Myocyte (in vitro differentiated cells): Measurements from ENCODE around the gene RGPD8. TPM values are rescaled to one million over a fixed set of nuclear protein-coding genes. Genes with fewer than 3 reads are reported as not detected.

Source experiments
- DNase-seq: peaks from one replicate; pipeline ENCODE4 v3.0.0-alpha.2; 2012; ENCODE audit warnings: low read depth
- total RNA-seq: library from RNA; depleted of rRNA; stranded (reverse); fragments of >200 nt; gene quantifications from 2 replicates; pipeline ENCODE4 v1.2.3, GENCODE V29; 2014

The RGPD8 gene
- total RNA-seq, 1 donor from 2014 or later: 6.7 TPM

DNA sequence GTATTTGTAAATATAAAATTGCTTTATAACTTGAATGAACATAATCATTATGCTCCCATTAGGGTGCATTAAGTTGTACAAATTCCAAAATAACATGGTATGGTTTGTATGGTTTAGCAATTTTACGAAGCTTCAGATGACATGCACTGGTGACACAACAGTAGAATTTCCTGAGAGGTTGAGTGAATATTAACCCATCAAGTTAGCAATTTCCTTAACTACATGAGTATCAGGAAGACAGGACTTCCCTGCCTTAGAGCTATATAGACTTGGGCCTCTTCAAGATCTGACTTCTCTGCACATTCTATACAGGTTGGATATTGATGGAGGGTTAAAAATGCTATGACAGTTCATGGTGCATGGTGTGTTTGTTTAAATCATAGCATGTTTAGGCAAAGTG is 97.8 kb downstream of the RGPD8 start:
- DNase-seq: no peak

DNA sequence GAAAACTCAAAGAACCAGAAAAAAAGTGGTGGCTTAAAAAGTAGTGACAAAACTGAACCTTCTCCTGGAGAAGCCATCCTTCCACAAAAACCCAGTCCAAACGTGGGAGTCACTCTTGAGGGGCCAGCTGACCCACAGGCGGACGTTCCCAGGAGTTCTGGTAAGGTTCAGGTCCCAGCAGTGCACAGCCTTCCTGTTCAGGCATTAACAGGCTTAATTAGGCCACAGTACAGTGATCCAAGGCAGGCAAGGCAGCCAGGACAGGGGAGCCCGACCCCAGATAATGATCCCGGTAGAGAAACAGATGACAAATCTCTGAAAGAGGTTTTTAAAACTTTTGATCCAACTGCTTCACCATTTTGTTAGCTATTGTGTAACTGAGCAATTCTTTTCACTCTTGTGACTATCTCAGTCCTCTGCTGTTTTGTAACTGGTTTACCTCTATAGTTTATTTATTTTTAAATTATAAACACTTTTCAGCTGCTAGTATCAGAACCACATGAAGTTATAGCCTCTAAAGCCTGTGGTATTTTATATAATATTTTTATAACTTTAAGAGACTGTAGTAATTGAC is 101.2 kb downstream of the RGPD8 start:
- DNase-seq: no peak

DNA sequence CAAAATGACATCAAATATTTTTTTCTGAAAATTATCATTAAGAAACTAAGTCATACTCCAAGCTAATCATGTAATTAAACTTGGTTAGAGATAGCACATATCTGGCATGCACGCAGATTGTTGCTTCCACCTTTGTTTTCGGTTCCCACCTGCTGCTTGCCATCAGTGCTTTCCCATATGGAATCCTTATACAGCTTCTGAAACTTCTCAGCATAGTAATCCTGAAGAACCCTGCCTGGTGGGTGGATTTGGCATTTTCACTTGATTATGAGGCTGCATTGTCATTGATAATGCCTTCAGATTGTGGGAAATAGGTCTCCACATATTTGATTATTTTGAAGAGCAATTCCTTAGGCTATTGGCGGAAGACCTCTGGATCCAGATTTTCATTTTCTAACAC is 110.5 kb downstream of the RGPD8 start:
- DNase-seq: no peak

- DNase-seq: no peak
Measured at GRCh38 chr2:112321375-112322320, 111.8 kb downstream of the RGPD8 start.

Other genes starting within 250 kb of the RGPD8 start
- 7.9 and 13.3 TPM in 2 replicates for gene ZC3H8, start 178.6 kb downstream of the RGPD8 start, total RNA-seq
- gene ZC3H6, start 158.0 kb downstream of the RGPD8 start, total RNA-seq: 8.8 and 11.7 TPM in 2 replicates
- 49.0 and 79.6 TPM in 2 replicates for gene TTL, start 48.5 kb upstream of the RGPD8 start, total RNA-seq
- 11.8 and 14.0 TPM in 2 replicates for gene POLR1B, start 108.8 kb upstream of the RGPD8 start, total RNA-seq
- 20.9 and 21.6 TPM in 2 replicates for gene CHCHD5, start 151.0 kb upstream of the RGPD8 start, total RNA-seq
- gene SLC20A1, start 212.3 kb upstream of the RGPD8 start, total RNA-seq: 22.9 and 36.8 TPM in 2 replicates